ENCODE measurements around the gene NYAP1. TPM values are rescaled to one million over a fixed set of nuclear protein-coding genes. Genes with fewer than 3 reads are reported as not detected.
"Not testable (repeated sequence)": the region's sequence is repeated elsewhere in the genome, so short reads cannot be mapped to it uniquely, and the experiment has no call there.

NYAP1 gene
- total RNA-seq, 1 donor from 2014 or later, result 6.3 TPM

GRCh38 chr7:100541309-100541708 lies 57.6 kb downstream of the NYAP1 start:
- not testable (repeated sequence) for DNase-seq (ENCODE audit: low read depth in 2 of 2)

GRCh38 chr7:100543586-100543985 lies 59.9 kb downstream of the NYAP1 start:
- DNase-seq (ENCODE audit: low read depth in 2 of 2), result no peak

GRCh38 chr7:100544386-100544785 lies 60.7 kb downstream of the NYAP1 start:
- DNase-seq (ENCODE audit: low read depth in 2 of 2), result no peak

Other genes with a start within 250 kb of the NYAP1 start
- gene SPDYE3, start 176.2 kb upstream of the NYAP1 start, total RNA-seq, result not detected in 2 replicates
- 5.2 and 21.6 TPM in 2 replicates for gene PILRB, start 125.8 kb upstream of the NYAP1 start, total RNA-seq
- gene PILRA, start 110.4 kb upstream of the NYAP1 start, total RNA-seq, result 0.20 and 0.22 TPM in 2 replicates
- 0.44 and 0.79 TPM in 2 replicates for gene ZCWPW1, start 55.2 kb upstream of the NYAP1 start, total RNA-seq
- gene MEPCE, start 54.1 kb upstream of the NYAP1 start, total RNA-seq, result 25.1 and 40.5 TPM in 2 replicates
- gene PPP1R35, start 47.4 kb upstream of the NYAP1 start, total RNA-seq, result 8.1 and 11.3 TPM in 2 replicates
- 0.40 and 0.44 TPM in 2 replicates for gene SPACDR, start 19.7 kb upstream of the NYAP1 start, total RNA-seq
- gene TSC22D4, start 4.7 kb upstream of the NYAP1 start, total RNA-seq, result 21.6 and 25.8 TPM in 2 replicates
- 25.5 and 74.2 TPM in 2 replicates for gene AGFG2, start 55.3 kb downstream of the NYAP1 start, total RNA-seq
- gene SAP25, start 90.0 kb downstream of the NYAP1 start, total RNA-seq, result not detected in 2 replicates
- gene LRCH4, start 102.2 kb downstream of the NYAP1 start, total RNA-seq, result 5.8 and 6.3 TPM in 2 replicates
- under 0.01 and 0.20 TPM in 2 replicates for gene FBXO24, start 102.4 kb downstream of the NYAP1 start, total RNA-seq
- 0.22 TPM in 1 of 2 replicates, not detected in the other for gene PCOLCE, start 118.4 kb downstream of the NYAP1 start, total RNA-seq
- gene MOSPD3, start 128.6 kb downstream of the NYAP1 start, total RNA-seq, result 5.2 and 5.4 TPM in 2 replicates
- under 0.01 TPM in 2 replicates for gene TFR2, start 157.6 kb downstream of the NYAP1 start, total RNA-seq
- not detected in 2 replicates for gene ACTL6B, start 172.5 kb downstream of the NYAP1 start, total RNA-seq
- 72.1 and 76.4 TPM in 2 replicates for gene GNB2, start 189.8 kb downstream of the NYAP1 start, total RNA-seq
- 8.1 and 14.9 TPM in 2 replicates for gene GIGYF1, start 210.3 kb downstream of the NYAP1 start, total RNA-seq
- 28.1 and 33.3 TPM in 2 replicates for gene POP7, start 222.2 kb downstream of the NYAP1 start, total RNA-seq
- gene EPO, start 236.5 kb downstream of the NYAP1 start, total RNA-seq, result not detected in 2 replicates
- gene ZAN, start 249.7 kb downstream of the NYAP1 start, total RNA-seq, result not detected in 2 replicates

Measured in lung microvascular endothelial cell (primary cell).